ENCODE measurements around the gene CNTN1. TPM values are rescaled to one million over a fixed set of nuclear protein-coding genes. Genes with fewer than 3 reads are reported as not detected.

Gene CNTN1
- total and polyA plus RNA-seq, 8 donors: 2.7 to 63.5 (median 45.8) TPM

GRCh38 chr12:40752011-40752410 is 59.8 kb downstream of the CNTN1 start:
- ATAC-seq (no peak), DNase-seq (no peak)
- Histone ChIP-seq H3K4me1 (no peaks in the 10 kb centered on the region), H3K4me3 (no peak overlapping the region), H3K27ac (no peak overlapping the region), H3K36me3 (no peaks in the 10 kb centered on the region), H3K27me3 (no peaks in the 10 kb centered on the region), H3K9me3 (no peaks in the 10 kb centered on the region)
- intact Hi-C loops (cut with DNase I): no loop called here
- TF ChIP-seq CTCF (IDR thresholded peaks at IDR 0.05): no peak

- Histone ChIP-seq H3K4me1 (no peaks in the 10 kb centered on the region), H3K27me3 (no peaks in the 10 kb centered on the region), H3K27ac (no peak overlapping the region), H3K4me3 (no peak overlapping the region), H3K9me3 (no peaks in the 10 kb centered on the region), H3K36me3 (no peaks in the 10 kb centered on the region)
- ATAC-seq (no peak), DNase-seq (no peak)
- intact Hi-C loops (cut with DNase I): no loop called here
- no peak for TF ChIP-seq CTCF (IDR thresholded peaks at IDR 0.05)
These were observed 68.6 kb downstream of the CNTN1 start for GRCh38 chr12:40760821-40761220.

- peaks cover 0 to 2% of the 10 kb centered on the region in 2 donors for H3K9me3 ChIP-seq
- no peaks in the 10 kb centered on the region for H3K36me3 ChIP-seq
- no peak overlapping the region for H3K4me3 ChIP-seq
- TF ChIP-seq CTCF (IDR thresholded peaks at IDR 0.05): no peak
- intact Hi-C loops (cut with DNase I): no loop called here
- no peaks in the 10 kb centered on the region for H3K27me3 ChIP-seq
- DNase-seq: no peak
- ATAC-seq: no peak
- no peaks in the 10 kb centered on the region for H3K4me1 ChIP-seq
- H3K27ac ChIP-seq: no peak overlapping the region
These were observed 69.8 kb downstream of the CNTN1 start for GRCh38 chr12:40762072-40762471.

- Histone ChIP-seq H3K4me3 (no peak overlapping the region), H3K27ac (no peak overlapping the region), H3K4me1 (no peaks in the 10 kb centered on the region), H3K9me3 (peaks cover 0 to 2% of the 10 kb centered on the region in 2 donors), H3K27me3 (no peaks in the 10 kb centered on the region), H3K36me3 (no peaks in the 10 kb centered on the region)
- TF ChIP-seq CTCF (IDR thresholded peaks at IDR 0.05): no peak
- ATAC-seq: no peak
- intact Hi-C loops (cut with DNase I): no loop called here
- peak in 1 of 4 donors; percentile 45 for DNase-seq
These were observed 76.1 kb downstream of the CNTN1 start for GRCh38 chr12:40768125-40768864.

- DNase-seq (no peak), ATAC-seq (no peak)
- intact Hi-C loops (cut with DNase I): no loop called here
- Histone ChIP-seq H3K27me3 (no peaks in the 10 kb centered on the region), H3K36me3 (no peaks in the 10 kb centered on the region), H3K9me3 (peaks cover 0 to 2% of the 10 kb centered on the region in 2 donors), H3K4me1 (no peaks in the 10 kb centered on the region), H3K4me3 (no peak overlapping the region), H3K27ac (no peak overlapping the region)
- TF ChIP-seq CTCF (IDR thresholded peaks at IDR 0.05): no peak
These were observed 77.6 kb downstream of the CNTN1 start for GRCh38 chr12:40769846-40770245.
